Fibroblast of villous mesenchyme (primary cell): ENCODE measurements around the gene CCDC148. TPM values are rescaled to one million over a fixed set of nuclear protein-coding genes. Genes with fewer than 3 reads are reported as not detected.
A peak's percentile ranks its signal among the peaks of the same experiment; 100 is the strongest.
"Not testable (repeated sequence)": the region's sequence is repeated elsewhere in the genome, so short reads cannot be mapped to it uniquely, and the experiment has no call there.

Experiments used
- DNase-seq: peaks from one replicate; pipeline ENCODE4 v3.0.0-alpha.2; 2010; ENCODE audit warnings: low read depth
- H3K4me3 ChIP-seq: 2 replicates; pipeline ENCODE4 v1.5.1; 2011; ENCODE audit warnings: low read depth, mild to moderate bottlenecking, low read length
- total RNA-seq: library from RNA; depleted of rRNA; stranded (reverse); fragments of >200 nt; gene quantifications from 2 replicates; pipeline ENCODE4 v1.2.3, GENCODE V29; 2012
- TF ChIP-seq, protein P1 (sequence below): IDR thresholded peaks from 2 replicates; pipeline ENCODE4 v1.5.1; 2012; ENCODE audit warnings: low read depth, mild to moderate bottlenecking, low read length; ENCODE audit not compliant: insufficient read depth

The CCDC148 gene
- total RNA-seq, 1 donor = 2.6 TPM

DNA sequence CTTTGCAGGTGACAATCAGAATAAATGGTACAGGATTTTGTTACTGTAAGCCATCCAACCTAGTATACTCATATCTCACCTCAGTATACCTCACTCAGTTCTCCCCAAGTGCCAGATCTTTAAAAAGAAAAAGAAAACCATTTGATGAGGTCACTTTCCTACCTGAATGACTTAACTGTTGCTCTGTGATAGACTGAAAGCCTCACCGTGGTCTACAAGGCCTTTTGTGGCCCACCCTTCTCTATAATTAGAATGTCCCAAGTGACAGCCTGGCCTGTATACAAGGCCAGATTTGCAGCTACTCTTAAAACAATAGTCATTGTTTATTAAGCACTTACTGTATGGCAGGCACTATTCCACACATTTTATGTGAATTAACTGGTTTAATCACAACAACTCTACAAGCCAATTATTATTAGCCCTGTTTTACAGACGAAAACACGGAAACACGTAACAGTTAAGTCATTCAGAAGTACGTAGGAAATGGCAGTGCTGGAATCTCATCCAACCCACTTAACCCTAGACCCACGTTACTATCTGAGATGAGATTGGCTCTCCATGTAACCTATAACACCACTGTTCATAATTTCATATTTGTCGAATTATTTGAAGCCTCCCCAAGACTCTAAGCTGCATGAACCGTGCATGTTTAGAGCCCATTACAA is 28.5 kb upstream of the CCDC148 start:
- DNase-seq = no peak

DNA sequence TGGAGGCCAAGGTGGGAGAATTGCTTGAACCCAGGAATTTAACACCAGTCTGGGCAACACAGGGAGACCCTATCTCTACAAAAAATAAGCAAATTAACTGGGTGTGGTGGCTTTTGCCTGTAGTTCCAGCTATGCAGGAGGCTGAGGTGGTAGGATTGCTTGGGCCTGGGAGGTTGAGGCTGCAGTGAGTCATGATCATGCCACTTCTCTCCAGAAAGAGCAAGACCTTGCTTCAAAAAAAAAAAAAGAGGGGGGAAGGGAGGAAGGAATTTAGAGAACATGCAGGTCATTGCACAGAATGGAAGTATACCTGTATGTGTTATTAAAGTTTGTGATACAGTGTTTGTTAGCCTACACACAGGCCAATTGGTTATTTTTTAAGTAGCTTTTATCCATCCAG is 26.0 kb upstream of the CCDC148 start:
- no peak overlapping the region for H3K4me3 ChIP-seq
- TF ChIP-seq, protein P1, sequence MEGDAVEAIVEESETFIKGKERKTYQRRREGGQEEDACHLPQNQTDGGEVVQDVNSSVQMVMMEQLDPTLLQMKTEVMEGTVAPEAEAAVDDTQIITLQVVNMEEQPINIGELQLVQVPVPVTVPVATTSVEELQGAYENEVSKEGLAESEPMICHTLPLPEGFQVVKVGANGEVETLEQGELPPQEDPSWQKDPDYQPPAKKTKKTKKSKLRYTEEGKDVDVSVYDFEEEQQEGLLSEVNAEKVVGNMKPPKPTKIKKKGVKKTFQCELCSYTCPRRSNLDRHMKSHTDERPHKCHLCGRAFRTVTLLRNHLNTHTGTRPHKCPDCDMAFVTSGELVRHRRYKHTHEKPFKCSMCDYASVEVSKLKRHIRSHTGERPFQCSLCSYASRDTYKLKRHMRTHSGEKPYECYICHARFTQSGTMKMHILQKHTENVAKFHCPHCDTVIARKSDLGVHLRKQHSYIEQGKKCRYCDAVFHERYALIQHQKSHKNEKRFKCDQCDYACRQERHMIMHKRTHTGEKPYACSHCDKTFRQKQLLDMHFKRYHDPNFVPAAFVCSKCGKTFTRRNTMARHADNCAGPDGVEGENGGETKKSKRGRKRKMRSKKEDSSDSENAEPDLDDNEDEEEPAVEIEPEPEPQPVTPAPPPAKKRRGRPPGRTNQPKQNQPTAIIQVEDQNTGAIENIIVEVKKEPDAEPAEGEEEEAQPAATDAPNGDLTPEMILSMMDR = no peak
- no peak for DNase-seq

More for the DNA sequence above, 28.5 kb upstream of the CCDC148 start:
- H3K4me3 ChIP-seq = no peak overlapping the region
- TF ChIP-seq, protein P1 = no peak

DNA sequence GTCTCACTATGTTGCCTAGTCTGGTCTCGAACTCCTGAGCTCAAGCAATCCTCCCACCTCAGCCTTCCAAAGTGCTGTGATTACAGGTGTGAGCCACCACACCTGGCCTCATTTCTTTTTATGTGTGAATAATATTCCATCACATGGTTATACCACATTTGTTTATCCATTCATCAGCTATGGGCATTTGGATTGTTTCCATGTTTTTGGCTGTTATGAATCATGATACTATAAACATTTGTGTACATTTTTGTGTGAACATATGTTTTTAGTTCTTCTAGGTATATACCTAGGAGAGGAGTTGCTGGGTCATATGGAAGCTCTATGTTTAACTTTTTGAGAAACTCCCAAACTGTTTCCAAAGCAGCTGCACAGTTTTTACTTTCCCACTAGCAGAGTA is 24.6 kb upstream of the CCDC148 start:
- TF ChIP-seq, protein P1 = no peak
- no peak overlapping the region for H3K4me3 ChIP-seq
- DNase-seq = peak; percentile 41

DNA sequence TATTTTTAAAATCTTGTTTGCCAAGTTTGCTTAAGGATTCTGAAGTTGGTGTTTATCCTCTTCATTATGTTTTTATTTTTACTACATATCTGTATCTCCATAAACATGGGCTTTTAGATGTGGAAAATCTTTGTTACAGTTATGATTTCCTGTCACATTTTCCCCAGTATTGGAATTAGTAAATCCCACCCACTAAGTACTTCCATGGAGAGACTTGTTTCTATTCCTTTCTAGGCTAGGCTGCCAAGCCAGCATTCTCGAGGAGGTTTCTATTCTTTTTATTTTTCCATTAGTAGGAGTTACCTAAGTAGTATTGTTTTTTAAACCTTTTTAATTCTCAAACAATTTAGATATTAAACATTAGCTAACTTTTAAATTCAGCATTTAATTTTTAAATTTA is 22.3 kb upstream of the CCDC148 start:
- TF ChIP-seq, protein P1 = no peak
- DNase-seq = no peak

DNA sequence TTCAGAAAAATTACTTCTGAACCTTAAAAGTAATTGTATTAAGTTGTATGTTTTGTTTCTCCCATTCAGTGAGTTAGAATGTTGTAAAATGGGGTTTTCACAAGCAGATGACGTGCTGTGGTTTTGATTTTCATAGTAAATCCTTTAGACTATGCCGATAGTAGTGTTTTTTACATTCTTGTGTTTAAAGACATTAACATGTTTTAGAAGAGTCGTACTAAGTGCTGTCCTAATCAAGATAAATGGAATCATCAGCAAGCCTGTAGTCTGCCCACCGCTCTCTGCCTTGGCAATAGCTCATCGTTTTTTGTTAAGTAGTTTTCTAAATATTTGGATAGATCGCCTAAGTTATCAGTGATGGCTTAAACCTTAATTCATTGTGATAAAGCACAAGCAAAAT is 21.7 kb upstream of the CCDC148 start:
- peak; percentile 63 for DNase-seq
- TF ChIP-seq, protein P1 = no peak
- H3K4me3 ChIP-seq = no peak overlapping the region

More for the DNA sequence above, 22.3 kb upstream of the CCDC148 start:
- H3K4me3 ChIP-seq = no peak overlapping the region

DNA sequence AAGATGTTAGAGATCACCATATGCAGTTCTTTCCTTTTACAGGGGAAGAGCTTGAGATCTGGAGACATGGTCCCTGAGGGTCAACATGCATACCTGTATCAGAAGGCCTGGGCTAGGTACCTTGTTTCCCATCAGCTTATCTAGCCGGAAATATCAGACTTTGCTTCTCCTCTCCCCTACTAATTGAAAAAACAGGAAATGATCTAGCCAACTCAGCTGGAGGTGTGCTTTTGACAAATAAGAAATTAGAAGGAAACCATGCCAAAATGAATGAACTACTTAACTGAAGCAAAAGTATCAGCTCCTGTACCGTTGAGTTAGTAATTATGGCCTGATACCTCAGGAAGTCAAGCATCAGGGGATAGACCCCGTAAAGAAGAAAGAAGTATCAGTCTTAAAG is 20.6 kb upstream of the CCDC148 start:
- no peak for DNase-seq
- no peak overlapping the region for H3K4me3 ChIP-seq
- TF ChIP-seq, protein P1 = no peak

DNA sequence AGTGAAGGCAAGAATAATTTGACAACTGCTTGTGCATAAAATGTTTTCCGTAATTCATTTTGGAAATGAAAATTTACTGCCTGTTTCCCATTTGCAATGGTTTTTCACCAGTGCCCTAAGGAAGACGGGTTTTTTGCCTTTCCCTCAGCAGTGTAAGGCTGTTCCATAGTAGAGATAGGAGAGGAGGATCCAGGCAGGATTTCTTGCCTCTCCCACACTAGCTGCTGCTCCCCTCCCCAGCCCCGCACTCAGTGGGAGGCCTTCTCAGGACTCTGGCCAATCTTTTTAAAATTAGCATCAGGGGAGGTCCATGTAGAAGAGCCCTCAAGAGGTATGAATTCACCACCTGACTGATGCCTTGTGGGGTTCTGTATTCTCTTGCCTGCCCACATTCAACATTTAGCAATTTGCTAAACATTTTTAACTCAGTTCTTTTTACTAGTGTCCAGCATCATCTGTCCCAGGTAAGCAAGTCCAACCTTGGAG is 18.0 kb upstream of the CCDC148 start:
- not testable (repeated sequence) for H3K4me3 ChIP-seq, DNase-seq
